Fibroblast of villous mesenchyme (primary cell): ENCODE measurements around the gene OR7G3. TPM values are rescaled to one million over a fixed set of nuclear protein-coding genes. Genes with fewer than 3 reads are reported as not detected.
A peak's percentile ranks its signal among the peaks of the same experiment; 100 is the strongest.

Experiments
- DNase-seq: peaks from one replicate; pipeline ENCODE4 v3.0.0-alpha.2; 2010; ENCODE audit warnings: low read depth
- H3K4me3 ChIP-seq: 2 replicates; pipeline ENCODE4 v1.5.1; 2011; ENCODE audit warnings: low read depth, mild to moderate bottlenecking, low read length
- CTCF ChIP-seq: IDR thresholded peaks from 2 replicates; pipeline ENCODE4 v1.5.1; 2012; ENCODE audit warnings: low read depth, mild to moderate bottlenecking, low read length; ENCODE audit not compliant: insufficient read depth
- total RNA-seq: library from RNA; depleted of rRNA; stranded (reverse); fragments of >200 nt; gene quantifications from 2 replicates; pipeline ENCODE4 v1.2.3, GENCODE V29; 2012

The OR7G3 gene
- total RNA-seq, 1 donor: not detected

- no peak overlapping the region for H3K4me3 ChIP-seq
- TF ChIP-seq CTCF: no peak
- DNase-seq: peak; percentile 5
Measured at GRCh38 chr19:9144920-9145319, 18.2 kb upstream of the OR7G3 start.

- no peak for TF ChIP-seq CTCF
- H3K4me3 ChIP-seq: peak within 1 kb of the TSS; percentile 97
- DNase-seq: peak; percentile 93
Measured at GRCh38 chr19:9140159-9140874, 13.6 kb upstream of the OR7G3 start, which contains the start of gene ZNF317. TSS of gene ZNF317 (plus strand) at chr19:9140397. CDS start at chr19:9156017, 15,620 bp downstream.

- peak overlapping the region; percentile 97 for H3K4me3 ChIP-seq
- DNase-seq: no peak
- no peak for TF ChIP-seq CTCF
Measured at GRCh38 chr19:9139609-9140158, 12.9 kb upstream of the OR7G3 start.

GRCh38 chr19:9132422-9132821 is 5.7 kb upstream of the OR7G3 start:
- no peak overlapping the region for H3K4me3 ChIP-seq
- TF ChIP-seq CTCF: no peak
- DNase-seq: no peak

GRCh38 chr19:9130965-9131364 is 4.2 kb upstream of the OR7G3 start:
- peak; percentile 2 for DNase-seq

GRCh38 chr19:9128171-9128570 is 1.4 kb upstream of the OR7G3 start:
- H3K4me3 ChIP-seq: no peak overlapping the region
- no peak for TF ChIP-seq CTCF
- peak; percentile 57 for DNase-seq

More at GRCh38 chr19:9130965-9131364, 4.2 kb upstream of the OR7G3 start:
- TF ChIP-seq CTCF: no peak
- no peak overlapping the region for H3K4me3 ChIP-seq
